OCI-LY1 (cell line): Measurements from ENCODE around the gene NAGLU.

Experiments used
- CTCF ChIP-seq: fragments of 200-600 bp; sonication (generic), shearing (Covaris generic); IDR thresholded peaks from 2 replicates; pipeline ENCODE4 v1.5.1; 2017; ENCODE audit warnings: mild to moderate bottlenecking, antibody characterized with exemption, low read length, moderate library complexity, mixed read lengths
- EZH2 ChIP-seq: fragments of 200-600 bp; sonication (generic), shearing (Covaris generic); IDR thresholded peaks from 2 replicates; pipeline ENCODE4 v1.8.0; 2017; ENCODE audit warnings: borderline replicate concordance, mixed run types, mild to moderate bottlenecking, antibody characterized with exemption, low read length, moderate library complexity, mixed read lengths

DNA sequence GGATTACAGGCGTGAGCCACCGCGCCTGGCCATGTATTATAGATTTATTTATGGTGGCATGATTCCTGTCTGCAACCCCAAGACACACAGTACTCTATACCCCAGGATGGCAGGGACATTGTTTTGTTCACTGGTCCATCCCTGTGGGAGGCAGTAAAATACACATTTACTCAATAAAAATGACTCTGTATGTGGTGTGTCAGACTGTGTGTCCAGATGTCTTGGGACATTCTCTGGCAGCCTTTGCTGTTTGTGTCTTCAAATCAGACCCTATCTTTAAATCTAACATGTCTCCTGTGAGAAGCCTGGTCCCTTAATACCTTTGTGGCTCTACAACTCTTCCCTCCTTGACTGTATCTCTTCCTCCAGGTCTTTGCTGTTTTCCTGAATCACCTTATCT is 24.2 kb downstream of the NAGLU start:
- TF ChIP-seq CTCF (no peak), EZH2 (no peak)
